HG03139 (cell line): ENCODE measurements around the gene ZNF81.
"Not testable (repeated sequence)": the region's sequence is repeated elsewhere in the genome, so short reads cannot be mapped to it uniquely, and the experiment has no call there.

Experiments used
- ATAC-seq: cut with Tn5 transposase; IDR thresholded peaks from one replicate; pipeline ENCODE4 v1.9.1; 2021; ENCODE audit not compliant: unreplicated experiment

Gene ZNF81

DNA sequence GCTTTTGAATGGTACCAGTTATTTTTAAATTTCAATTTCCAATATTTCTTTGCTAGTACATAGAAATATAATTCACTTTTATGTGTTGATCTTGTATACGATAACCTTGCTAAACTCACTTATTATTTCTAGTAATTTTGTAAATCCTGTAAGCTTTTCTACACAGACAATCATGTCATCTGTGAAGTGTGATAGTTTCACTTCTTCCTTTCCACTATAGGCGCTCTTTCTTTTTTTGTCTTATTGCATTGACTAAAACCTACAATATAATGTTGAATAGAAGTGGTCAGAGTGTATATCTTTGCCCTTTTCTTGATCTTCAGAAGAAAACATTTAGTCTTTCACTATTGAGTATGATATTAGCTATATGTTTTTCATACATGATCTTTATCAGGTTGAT lies 90.5 kb downstream of the ZNF81 start:
- ATAC-seq, result no peak

DNA sequence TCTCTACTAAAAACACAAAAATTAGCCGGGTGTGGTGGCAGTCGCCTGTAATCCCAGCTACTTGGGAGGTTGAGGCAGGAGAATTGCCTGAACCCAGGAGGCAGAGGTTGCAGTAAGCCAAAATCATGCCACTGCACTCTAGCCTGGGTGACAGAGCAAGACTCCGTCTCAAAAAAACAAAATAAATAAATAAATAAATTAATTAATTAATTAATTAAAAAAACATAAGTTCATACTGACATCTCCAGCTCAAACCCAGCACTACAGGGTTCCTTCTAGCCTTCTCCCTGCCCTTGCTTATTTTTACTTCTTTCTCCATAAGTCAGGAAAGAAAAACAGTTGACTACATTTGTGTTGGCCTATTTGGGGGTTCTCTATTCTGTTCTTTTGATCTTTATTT lies 95.3 kb downstream of the ZNF81 start:
- ATAC-seq, result not testable (repeated sequence)

DNA sequence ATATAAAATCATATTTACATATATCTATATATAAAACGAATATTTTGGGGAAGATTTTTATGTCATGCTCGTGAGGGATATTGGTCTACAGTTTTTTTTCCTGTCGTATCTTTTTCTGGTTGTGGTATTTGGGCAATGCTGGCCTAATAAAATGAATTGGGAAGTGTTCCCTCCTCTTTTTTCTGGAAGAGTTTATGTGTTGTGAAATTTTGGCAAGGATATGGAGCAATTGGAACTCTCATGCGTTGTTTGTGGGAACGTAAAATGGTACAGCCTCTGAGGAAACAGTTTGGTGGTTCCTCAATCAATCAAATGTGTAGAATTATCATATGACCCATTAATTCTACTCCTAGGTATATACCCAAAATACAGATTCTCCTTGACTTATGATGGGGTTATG lies 97.2 kb downstream of the ZNF81 start:
- ATAC-seq, result no peak

DNA sequence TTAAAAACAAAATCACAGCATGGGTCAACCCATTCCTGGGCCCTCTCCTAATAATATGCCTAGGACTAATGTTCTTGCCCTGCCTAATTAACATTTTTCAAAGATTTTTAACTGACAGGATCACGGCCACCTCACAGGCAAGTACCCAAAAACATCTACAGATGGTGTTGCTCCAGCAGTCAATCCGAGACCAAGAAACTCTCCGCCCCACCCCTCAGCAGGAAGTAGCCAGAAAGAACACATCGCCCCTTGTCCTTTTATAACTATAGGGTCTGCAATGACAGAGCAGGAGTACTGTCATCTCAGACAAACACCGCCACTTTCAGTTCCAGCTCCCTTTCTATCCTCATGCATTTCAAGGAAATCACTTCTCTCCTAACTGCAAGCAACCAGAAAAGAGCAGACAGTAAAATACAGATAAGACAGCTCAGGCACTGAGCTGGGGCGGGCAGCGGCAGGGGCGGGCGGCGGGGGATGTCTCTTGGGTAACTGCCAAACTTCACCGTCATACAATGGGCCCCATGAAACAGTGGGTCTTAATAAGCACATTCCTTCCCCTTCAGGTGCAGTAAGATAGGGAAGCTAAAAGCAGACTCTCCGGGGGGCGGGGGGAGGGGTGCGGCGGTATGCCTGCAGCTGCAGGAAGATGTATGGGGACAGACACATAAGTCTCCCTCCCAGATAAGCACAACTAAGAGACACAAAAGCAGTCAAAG lies 99.7 kb downstream of the ZNF81 start:
- no peak for ATAC-seq

DNA sequence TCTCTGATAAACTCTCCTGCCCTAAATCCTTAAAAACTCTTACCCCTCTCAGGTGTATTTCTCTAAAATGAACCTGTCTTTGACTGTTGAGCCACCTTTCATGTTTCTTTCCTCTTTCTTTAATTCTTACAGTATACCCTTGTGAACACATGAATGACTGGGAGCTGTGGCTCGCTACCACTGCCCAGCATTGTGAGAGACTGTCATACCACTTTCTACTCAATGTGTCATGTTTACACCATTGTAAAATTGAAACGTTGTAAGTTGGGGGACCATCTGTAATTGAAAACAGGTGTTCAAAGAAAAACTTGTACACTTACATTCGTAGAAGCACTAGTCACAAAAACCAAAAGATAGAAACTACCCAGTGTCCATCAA lies 100.2 kb downstream of the ZNF81 start:
- no peak for ATAC-seq

DNA sequence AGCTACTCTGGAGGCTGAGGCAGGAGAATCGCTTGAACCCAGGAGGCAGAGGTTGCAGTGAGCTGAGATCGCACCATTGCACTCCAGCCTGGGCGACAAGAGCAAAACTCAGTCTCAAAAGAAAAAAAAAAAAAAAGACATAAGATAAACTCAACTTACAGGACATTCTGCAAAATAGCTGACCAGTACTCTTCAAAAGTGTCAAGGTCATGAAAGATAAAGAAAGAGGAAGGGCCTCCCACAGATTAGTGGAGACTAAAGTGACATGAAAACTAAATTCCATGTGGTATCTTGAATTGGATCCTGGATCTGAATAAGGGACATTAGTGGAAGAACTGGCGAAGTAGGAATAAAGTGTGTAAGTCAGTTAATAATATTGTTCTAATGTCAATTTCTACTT lies 103.7 kb downstream of the ZNF81 start:
- no peak for ATAC-seq

DNA sequence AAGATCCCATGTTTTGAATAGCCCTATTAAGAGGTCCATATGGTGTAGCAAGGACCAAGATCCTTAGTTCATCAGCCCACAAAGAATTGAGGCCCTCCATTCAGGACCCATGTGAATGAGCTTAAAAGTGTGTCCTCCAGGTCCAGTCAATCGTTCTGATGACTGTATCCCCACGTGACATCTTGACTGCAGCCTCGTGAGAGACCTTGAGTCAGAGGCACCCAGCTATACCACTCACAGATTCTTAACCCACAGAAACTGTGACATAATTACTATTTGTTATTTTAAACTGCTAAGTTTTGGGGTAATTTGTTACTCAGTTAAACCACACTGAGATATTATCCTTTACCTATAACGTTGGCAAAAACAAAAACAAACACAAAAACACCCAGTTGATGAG lies 104.7 kb downstream of the ZNF81 start:
- no peak for ATAC-seq

DNA sequence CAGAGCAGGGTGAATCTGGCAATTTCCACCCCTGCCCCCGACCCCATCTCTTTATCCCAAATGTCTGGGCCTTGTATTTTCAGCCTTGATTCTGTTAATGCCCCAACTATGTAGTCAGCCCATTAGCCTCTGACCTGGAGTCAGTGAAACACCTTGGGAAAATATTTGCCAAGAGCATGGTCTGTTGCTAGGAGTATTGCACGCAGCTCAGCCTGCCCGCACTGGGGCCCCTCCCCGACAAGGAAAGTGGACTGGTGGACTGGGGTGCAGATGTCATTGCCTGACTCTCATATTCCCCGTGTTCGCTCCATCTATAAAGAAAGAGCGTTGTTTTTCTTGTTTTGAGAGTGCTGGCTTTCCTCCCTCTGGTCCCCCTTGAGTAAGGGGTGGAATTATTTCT lies 118.6 kb downstream of the ZNF81 start:
- not testable (repeated sequence) for ATAC-seq

DNA sequence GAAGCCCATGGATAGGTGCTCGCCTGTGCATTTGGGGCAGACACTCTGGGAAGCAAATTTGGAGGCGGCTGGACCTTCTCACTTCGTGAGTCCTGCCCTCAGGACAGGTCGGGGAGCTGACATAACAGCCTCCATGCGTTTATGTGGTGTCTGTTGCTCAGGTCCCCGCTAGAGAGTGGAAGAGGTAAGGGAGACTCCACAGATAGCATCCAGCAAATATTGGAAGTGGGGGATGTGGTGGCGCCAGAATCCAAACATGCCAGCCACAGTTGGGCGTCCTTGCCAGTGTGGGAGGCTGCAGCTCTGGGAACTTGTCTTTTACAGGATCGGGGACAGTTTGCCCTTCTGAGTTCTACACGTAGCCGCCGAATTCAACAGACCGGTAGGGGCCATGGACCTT lies 119.3 kb downstream of the ZNF81 start:
- ATAC-seq, result no peak

DNA sequence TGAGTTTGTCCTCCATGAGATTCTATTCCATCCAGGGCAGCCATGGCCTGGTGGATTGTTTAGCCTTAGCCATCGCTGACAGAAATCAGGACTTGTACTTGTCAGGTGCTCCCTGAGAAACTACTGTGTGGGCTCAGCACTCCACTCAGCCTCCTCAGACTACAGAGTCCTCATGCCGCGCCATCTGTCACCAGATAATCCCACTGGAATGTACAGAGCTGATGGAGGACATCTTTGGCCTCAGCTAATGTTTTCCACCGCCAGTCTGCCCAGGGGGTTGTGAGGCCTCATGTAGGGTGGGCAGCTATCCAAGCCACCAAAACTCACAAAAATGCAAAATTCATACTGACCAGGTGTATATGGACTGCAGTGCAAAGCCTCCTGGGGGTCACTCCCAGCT lies 121.5 kb downstream of the ZNF81 start:
- not testable (repeated sequence) for ATAC-seq

DNA sequence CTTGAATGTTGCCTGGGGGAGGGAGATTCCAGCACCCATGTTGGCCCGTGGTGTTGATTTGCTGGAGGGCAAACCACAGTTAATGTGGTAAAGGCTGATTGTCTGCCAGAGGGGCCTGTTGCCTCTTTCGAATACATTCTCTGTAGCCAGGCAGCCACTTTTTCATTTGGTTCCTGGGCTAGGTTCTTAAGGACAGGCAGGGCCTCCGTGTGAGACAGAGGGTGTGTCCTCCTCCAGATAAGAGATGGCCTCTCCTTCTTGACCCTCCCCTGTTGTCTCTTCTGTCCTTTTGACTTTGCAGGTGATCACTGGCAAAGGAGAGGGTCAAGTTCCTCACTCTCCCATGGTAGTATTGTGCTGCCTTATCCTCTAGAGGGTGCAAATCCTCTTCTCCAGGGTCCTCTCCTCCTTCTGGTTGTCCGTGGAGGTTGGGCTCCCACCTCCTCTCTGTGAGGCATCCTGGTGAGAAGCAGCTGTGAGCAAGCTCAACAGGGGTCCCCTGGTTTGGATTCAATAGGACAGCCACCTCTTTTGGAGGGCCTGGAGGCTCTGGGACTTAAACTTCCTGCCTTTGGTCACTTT lies 122.2 kb downstream of the ZNF81 start:
- no peak for ATAC-seq

DNA sequence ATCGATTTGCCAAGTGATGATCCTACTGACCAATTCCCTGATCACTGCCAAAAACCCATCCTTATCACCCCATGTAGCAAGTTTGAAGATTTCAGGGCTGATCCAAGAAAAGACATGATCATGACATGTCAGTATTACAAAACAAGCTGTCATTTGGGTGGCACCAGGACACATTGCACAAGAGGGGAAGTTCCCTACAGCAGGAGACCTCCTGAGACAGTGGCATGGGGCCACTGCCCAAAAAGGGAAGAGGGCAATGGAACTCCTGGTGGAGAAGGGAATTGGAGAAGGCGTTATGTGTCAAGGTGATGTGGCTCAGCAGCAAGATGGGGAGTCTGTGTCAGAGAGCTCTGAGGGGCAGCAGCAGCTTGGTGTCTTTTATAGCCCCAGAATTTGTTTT lies 123.7 kb downstream of the ZNF81 start:
- ATAC-seq, result no peak

DNA sequence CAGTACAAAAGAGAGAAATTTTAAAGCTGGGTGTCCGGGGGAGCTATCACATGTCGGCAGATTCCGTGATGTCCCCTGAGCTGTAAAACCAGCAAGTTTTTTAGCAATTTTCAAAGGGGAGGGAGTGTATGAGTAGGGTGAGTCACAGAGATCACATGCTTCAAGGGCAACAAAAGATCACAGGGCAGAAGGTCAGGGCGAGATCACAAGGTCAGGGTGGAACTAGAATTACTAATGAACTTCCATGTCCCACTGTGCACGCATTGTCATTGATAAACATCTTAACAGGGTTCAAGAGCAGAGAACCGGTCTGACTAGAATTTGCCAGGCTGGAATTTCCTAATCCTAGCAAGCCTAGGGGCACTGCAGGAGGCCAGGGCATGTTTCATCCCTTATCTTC lies 125.1 kb downstream of the ZNF81 start:
- ATAC-seq, result not testable (repeated sequence)

DNA sequence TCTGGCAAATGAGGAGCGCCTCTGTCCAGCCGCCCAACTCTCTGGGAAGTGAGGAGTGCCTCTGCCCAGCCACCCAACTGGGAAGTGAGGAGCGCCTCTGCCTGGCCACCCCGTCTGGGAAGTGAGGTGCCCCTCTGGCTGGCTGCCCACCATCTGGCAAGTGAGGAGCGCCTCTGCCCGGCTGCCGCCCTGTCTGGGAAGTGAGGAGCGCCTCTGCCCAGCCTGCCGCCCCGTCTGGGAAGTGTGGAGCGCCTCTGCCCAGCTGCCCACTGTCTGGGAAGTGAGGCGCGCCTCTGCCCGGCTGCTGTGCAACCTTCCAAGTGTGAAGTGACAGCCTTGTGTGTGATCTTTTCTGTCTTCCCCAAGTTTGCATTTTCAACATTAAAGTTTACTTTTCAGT lies 128.8 kb downstream of the ZNF81 start:
- ATAC-seq, result not testable (repeated sequence)
